ENCODE data around the gene ZNF22. TPM values are rescaled to one million over a fixed set of nuclear protein-coding genes. Genes with fewer than 3 reads are reported as not detected.

The ZNF22 gene
- total and polyA plus RNA-seq, 12 donors, result 8.0 to 28.7 (median 13.2) TPM

DNA sequence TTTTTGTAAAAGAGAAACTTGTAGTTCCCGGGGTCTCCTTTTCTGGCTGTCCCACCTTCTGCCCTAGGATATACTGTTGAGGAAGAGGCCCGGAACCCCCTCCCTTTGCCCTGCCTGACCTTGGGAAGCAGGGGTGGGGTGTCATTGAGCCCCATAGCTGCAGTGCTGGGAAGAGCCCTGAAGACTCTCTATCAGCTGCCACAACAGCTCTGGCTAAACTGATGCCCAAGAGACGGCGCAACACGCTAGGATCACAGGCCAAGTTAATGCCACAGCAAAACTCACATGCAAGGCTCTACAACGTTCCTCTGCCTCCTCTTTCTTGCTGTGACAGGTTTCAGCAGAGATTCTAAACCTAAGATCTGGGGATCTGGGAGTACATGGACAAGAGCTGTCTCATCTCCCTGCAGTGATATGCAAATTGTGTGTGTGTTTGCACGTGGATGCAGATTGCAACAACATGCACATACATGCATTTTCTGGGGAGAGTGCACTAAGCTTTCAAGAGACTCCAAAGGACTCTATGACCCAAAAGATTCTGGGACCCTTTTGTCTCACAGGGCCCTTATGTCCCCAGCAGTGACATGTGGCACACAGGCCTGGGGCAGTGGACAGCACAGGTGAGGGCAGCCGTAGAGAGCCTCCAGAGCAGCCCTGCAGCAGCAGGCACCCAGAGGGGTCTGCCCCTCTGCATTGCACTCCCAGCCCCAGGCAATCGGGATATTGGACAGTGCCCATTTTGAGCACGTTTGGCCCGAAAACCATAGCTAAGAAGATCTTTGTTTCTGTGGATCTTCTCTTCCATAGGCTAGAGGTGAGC is 38.6 kb upstream of the ZNF22 start:
- DNase-seq, result peak in 2 of 7 donors; percentile 10 to 42
- no peak overlapping the region for H3K4me3 ChIP-seq
- peaks cover 20 to 54% of the 10 kb centered on the region in 2 donors for H3K4me1 ChIP-seq (replicated peaks in 1 of 2)
- H3K27me3 ChIP-seq, result no peaks in the 10 kb centered on the region
- intact Hi-C loops (cut with DNase I), result no loop called here
- TF ChIP-seq, protein P1, sequence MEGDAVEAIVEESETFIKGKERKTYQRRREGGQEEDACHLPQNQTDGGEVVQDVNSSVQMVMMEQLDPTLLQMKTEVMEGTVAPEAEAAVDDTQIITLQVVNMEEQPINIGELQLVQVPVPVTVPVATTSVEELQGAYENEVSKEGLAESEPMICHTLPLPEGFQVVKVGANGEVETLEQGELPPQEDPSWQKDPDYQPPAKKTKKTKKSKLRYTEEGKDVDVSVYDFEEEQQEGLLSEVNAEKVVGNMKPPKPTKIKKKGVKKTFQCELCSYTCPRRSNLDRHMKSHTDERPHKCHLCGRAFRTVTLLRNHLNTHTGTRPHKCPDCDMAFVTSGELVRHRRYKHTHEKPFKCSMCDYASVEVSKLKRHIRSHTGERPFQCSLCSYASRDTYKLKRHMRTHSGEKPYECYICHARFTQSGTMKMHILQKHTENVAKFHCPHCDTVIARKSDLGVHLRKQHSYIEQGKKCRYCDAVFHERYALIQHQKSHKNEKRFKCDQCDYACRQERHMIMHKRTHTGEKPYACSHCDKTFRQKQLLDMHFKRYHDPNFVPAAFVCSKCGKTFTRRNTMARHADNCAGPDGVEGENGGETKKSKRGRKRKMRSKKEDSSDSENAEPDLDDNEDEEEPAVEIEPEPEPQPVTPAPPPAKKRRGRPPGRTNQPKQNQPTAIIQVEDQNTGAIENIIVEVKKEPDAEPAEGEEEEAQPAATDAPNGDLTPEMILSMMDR (IDR thresholded peaks at IDR 0.05), result no peak
- TF ChIP-seq POLR2A (IDR thresholded peaks at IDR 0.05), result no peak
- peak overlapping the region in 2 of 5 donors; percentile 41 to 80 for H3K27ac ChIP-seq
- WGBS, 4 donors, result 68 to 85% (median 81%) methylated on average over 6 to 11 of the region's 11 CpGs
- H3K9me3 ChIP-seq (replicated peaks in 1 of 3), result no peaks in the 10 kb centered on the region
- H3K36me3 ChIP-seq (replicated peaks in 1 of 2), result no peaks in the 10 kb centered on the region

DNA sequence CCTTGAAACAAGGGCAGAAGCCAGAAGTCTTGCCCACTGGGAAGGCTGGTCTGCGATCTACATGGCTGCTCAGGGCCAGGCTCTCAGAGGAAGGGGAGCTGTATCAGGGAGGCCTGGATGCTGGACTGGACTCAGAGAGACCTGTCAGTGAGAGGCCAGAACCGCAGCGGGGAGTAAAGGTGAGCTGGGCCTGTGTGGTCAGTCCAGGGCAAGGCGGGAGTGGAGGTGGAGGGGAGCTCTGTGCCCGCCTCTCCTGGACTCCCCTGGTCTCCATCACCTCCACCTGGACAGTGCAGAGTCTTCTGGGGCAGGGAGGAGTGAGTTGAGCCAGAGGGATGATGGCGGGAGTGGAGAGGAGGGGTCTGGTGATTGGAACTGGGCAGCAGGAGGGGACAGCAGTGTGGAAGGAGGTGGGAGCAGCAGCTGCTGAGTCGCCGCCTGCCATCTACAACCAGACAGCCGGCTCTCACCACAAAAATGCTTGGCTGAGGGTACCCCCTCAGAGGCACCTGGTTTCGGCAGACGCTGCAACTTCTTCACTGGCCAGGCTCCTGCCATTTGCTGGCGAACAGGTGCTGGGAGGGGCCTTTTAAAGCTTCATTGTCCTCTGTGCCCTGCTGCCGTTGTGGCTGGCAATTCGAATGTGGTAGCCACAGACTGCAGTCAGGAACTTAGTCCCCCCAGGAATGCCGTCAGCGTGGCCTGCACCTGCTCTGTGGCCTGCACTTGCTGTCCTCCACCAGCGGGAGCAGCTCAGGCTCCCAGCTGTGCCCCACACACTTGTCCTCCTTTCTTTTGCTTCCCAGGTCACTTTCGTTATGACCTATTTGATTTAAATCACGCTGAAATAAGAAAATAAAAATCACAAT is 37.6 kb upstream of the ZNF22 start:
- 78 to 83% (median 81%) methylated on average over 16 to 19 of the region's 19 CpGs for WGBS, 4 donors
- Histone ChIP-seq H3K4me1 (replicated peaks in 1 of 2) (peaks cover 16 to 57% of the 10 kb centered on the region in 2 donors), H3K27ac (peak overlapping the region in 3 of 5 donors; percentile 16 to 80 (median 41)), H3K36me3 (replicated peaks in 1 of 2) (no peaks in the 10 kb centered on the region), H3K4me3 (no peak overlapping the region), H3K27me3 (no peaks in the 10 kb centered on the region), H3K9me3 (replicated peaks in 1 of 3) (no peaks in the 10 kb centered on the region)
- intact Hi-C loops (cut with DNase I), result no loop called here
- TF ChIP-seq, protein P1 (IDR thresholded peaks at IDR 0.05), result peak in 2 of 6 experiments; percentile 19 to 21
- no peak for TF ChIP-seq POLR2A (IDR thresholded peaks at IDR 0.05)
- DNase-seq, result peak in 2 of 7 donors; percentile 16 to 45

DNA sequence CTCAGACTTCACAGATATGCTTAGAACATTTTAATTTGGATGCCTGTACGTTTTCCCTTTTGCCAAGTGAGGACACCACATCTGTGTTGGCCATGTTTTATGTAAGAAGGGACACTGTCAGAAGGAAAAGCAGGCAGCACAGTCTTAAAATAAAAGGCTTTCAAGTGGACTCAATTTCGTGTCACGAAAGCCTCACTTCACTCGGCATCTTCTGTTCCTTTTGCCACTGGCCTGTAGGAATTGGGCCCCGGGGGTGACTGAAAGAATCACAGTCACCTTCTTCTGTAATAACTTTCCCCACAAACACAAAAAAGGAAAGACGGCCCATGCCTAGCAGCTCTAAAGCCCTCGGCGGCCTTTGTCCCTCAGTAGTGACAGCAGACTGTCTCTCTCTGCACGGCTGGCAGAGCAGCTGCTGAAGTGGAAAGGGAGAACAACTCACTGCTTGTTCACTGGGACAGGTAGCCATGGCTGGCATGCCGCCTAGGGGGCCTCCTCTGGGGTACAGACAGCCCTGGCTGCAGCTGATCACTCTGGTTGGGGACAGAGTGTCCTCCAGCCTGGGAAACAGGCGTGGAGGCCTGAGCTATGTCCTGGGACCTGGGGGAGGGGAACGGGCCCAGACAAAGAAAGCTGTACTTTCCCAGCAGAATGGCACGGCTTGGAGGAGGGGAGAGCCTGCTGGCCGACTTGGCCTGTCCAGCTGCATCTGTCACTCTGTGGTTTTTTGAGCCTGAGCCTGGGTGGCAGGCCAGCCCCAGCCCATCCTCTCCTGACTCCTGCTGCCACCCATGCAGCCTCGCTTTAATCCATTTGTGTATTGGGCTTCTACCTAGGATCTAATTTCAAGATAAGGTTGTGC is 36.7 kb upstream of the ZNF22 start:
- DNase-seq, result peak in 4 of 7 donors; percentile 34 to 80 (median 44)
- Histone ChIP-seq H3K4me3 (no peak overlapping the region), H3K36me3 (replicated peaks in 1 of 2) (no peaks in the 10 kb centered on the region), H3K9me3 (replicated peaks in 1 of 3) (no peaks in the 10 kb centered on the region), H3K27me3 (no peaks in the 10 kb centered on the region), H3K27ac (peak overlapping the region in 3 of 5 donors; percentile 16 to 80 (median 69)), H3K4me1 (replicated peaks in 1 of 2) (peaks cover 7 to 58% of the 10 kb centered on the region in 2 donors)
- 63 to 77% (median 72%) methylated on average over 11 to 15 of the region's 15 CpGs for WGBS, 4 donors
- TF ChIP-seq, protein P1 (IDR thresholded peaks at IDR 0.05), result no peak
- no peak for TF ChIP-seq POLR2A (IDR thresholded peaks at IDR 0.05)
- intact Hi-C loops (cut with DNase I), result no loop called here

Data from adrenal gland (tissue), 12 donors.